Esophagus squamous epithelium (tissue), 5 donors: ENCODE results near the gene ARHGDIB. TPM values are rescaled to one million over a fixed set of nuclear protein-coding genes. Genes with fewer than 3 reads are reported as not detected.

Experiments used
- DNase-seq: peaks from one replicate; lab custom pipeline; 2025; lab: John Stamatoyannopoulos, UW
- H3K27ac ChIP-seq, 4 donors: fragments of 200-600 bp; sonication (generic); one replicate each; pipeline ENCODE4 v1.5.1; 2016 to 2019; ENCODE audit warnings: mild to moderate bottlenecking in 1 of 4
- H3K27me3 ChIP-seq, 4 donors: fragments of 200-600 bp; sonication (generic); 1 replicate in 3 of 4; 2 replicates in 1 of 4; pipeline versions ENCODE4 v1.5.1 to v1.6.0; 2017 to 2021; ENCODE audit warnings: antibody characterized with exemption in 1 of 4
- H3K36me3 ChIP-seq, 3 donors: fragments of 200-600 bp; sonication (generic); one replicate each; pipeline ENCODE4 v1.5.1; 2016 to 2019
- H3K4me1 ChIP-seq, 3 donors: fragments of 200-600 bp; sonication (generic); one replicate each; pipeline ENCODE4 v1.5.1; 2017 to 2019
- H3K4me3 ChIP-seq, 4 donors: fragments of 200-600 bp; sonication (generic); 1 replicate in 3 of 4; 2 replicates in 1 of 4; pipeline ENCODE4 v1.5.1; 2016 to 2019; ENCODE audit warnings: mild to moderate bottlenecking in 2 of 4, moderate library complexity in 1 of 4
- H3K9me3 ChIP-seq, 3 donors: fragments of 200-600 bp; sonication (generic); one replicate each; pipeline ENCODE4 v1.5.1; 2016 to 2019
- POLR2A ChIP-seq, 4 donors: fragments of 450-650 bp; IDR thresholded peaks; one replicate each; pipeline ENCODE4 v1.6.1; 2017; ENCODE audit warnings: antibody characterized with exemption in 4 of 4, mild to moderate bottlenecking in 4 of 4, moderate library complexity in 3 of 4
- WGBS, 2 donors: methylation state at CpG; one replicate each; pipeline ENCODE4 v1.1.5; 2018; 5-methylcytosine and 5-hydroxymethylcytosine counted together
- intact Hi-C: fragments of 100-400 bp; cut with DNase I; formaldehyde crosslinking; loops from one replicate; pipeline ENCODE4 v1.15.0; 2022
- total RNA-seq, 4 donors: library from RNA; depleted of rRNA; stranded (reverse); fragments of >200 nt; gene quantifications; one replicate each; pipeline ENCODE4 v1.1.0, GENCODE V29; 2016
- TF ChIP-seq, protein P1 (sequence below), 6 experiments: fragments of 450-650 bp in 4 of 6; fragments of 200-600 bp in 2 of 6; sonication (generic) in 2 of 6; IDR thresholded peaks; one replicate each; pipeline ENCODE4 v1.5.1; 2016 to 2019; ENCODE audit warnings: antibody characterized with exemption in 6 of 6, mild to moderate bottlenecking in 4 of 6, moderate library complexity in 4 of 6
- donor health status: DM: yes; HTN: yes; CAD: no.

ARHGDIB gene
- total RNA-seq, 4 donors from 2014 or later: 17.2 to 91.1 (median 62.0) TPM

- TF ChIP-seq, protein P1, sequence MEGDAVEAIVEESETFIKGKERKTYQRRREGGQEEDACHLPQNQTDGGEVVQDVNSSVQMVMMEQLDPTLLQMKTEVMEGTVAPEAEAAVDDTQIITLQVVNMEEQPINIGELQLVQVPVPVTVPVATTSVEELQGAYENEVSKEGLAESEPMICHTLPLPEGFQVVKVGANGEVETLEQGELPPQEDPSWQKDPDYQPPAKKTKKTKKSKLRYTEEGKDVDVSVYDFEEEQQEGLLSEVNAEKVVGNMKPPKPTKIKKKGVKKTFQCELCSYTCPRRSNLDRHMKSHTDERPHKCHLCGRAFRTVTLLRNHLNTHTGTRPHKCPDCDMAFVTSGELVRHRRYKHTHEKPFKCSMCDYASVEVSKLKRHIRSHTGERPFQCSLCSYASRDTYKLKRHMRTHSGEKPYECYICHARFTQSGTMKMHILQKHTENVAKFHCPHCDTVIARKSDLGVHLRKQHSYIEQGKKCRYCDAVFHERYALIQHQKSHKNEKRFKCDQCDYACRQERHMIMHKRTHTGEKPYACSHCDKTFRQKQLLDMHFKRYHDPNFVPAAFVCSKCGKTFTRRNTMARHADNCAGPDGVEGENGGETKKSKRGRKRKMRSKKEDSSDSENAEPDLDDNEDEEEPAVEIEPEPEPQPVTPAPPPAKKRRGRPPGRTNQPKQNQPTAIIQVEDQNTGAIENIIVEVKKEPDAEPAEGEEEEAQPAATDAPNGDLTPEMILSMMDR (IDR thresholded peaks at IDR 0.05): no peak
- no peak for TF ChIP-seq POLR2A (IDR thresholded peaks at IDR 0.05)
- Histone ChIP-seq H3K36me3 (no peaks in the 10 kb centered on the region), H3K4me3 (no peak overlapping the region), H3K27me3 (peaks cover 0 to 9% (median 0%) of the 10 kb centered on the region in 4 donors), H3K9me3 (no peaks in the 10 kb centered on the region), H3K27ac (no peak overlapping the region), H3K4me1 (peaks cover 0 to 29% (median 13%) of the 10 kb centered on the region in 3 donors)
- WGBS, 2 donors: 45 to 55% methylated on average over 2 of the region's 2 CpGs
- no peak for DNase-seq
- intact Hi-C loops: no loop called here
Observed at GRCh38 chr12:15004421-15004820, 43.0 kb upstream of the ARHGDIB start.

GRCh38 chr12:15001733-15002382 is 40.5 kb upstream of the ARHGDIB start:
- no peak for DNase-seq

DNA sequence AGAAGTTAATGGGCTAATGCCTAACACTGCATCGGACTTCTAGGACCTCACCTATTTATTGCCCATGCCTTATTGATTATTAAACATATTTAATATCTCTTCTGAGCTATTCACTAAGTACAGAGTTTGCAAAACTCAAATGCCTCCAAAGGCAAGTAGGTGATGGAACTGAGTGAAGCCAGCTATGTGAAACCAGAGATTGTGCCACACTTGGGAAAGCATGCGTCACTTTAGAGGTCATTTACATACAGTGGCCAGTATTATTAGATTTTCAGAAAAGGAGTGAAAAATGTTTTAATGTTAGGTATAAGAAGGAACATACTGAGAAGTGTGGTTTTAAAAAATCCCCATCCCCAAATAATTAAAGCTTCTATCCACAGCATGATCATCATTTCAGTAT is 39.2 kb upstream of the ARHGDIB start:
- Histone ChIP-seq H3K4me3 (no peak overlapping the region), H3K4me1 (peaks cover 2 to 40% (median 16%) of the 10 kb centered on the region in 3 donors), H3K27me3 (no peaks in the 10 kb centered on the region), H3K27ac (no peak overlapping the region), H3K9me3 (no peaks in the 10 kb centered on the region), H3K36me3 (no peaks in the 10 kb centered on the region)
- intact Hi-C loops: no loop called here
- 78 to 89% methylated on average over 2 of the region's 2 CpGs for WGBS, 2 donors
- no peak for TF ChIP-seq POLR2A (IDR thresholded peaks at IDR 0.05)
- TF ChIP-seq, protein P1 (IDR thresholded peaks at IDR 0.05): no peak
- DNase-seq: no peak

More at GRCh38 chr12:15001733-15002382, 40.5 kb upstream of the ARHGDIB start:
- Histone ChIP-seq H3K27me3 (peaks cover 0 to 3% (median 0%) of the 10 kb centered on the region in 4 donors), H3K36me3 (no peaks in the 10 kb centered on the region), H3K4me1 (peaks cover 0 to 38% (median 16%) of the 10 kb centered on the region in 3 donors), H3K9me3 (no peaks in the 10 kb centered on the region), H3K4me3 (peak overlapping the region in 1 of 4 donors; percentile 5), H3K27ac (peak overlapping the region in 3 of 4 donors; percentile 31 to 57 (median 36))
- intact Hi-C loops: no loop called here
- 27 to 40% methylated on average over 5 to 6 of the region's 6 CpGs for WGBS, 2 donors
- TF ChIP-seq, protein P1 (IDR thresholded peaks at IDR 0.05): no peak
- no peak for TF ChIP-seq POLR2A (IDR thresholded peaks at IDR 0.05)

GRCh38 chr12:14999695-15000365 is 38.4 kb upstream of the ARHGDIB start:
- Histone ChIP-seq H3K4me1 (peaks cover 3 to 44% (median 16%) of the 10 kb centered on the region in 3 donors), H3K27ac (no peak overlapping the region), H3K4me3 (no peak overlapping the region), H3K27me3 (no peaks in the 10 kb centered on the region), H3K9me3 (no peaks in the 10 kb centered on the region), H3K36me3 (no peaks in the 10 kb centered on the region)
- 60 to 62% methylated on average over 2 of the region's 2 CpGs for WGBS, 2 donors
- TF ChIP-seq, protein P1 (IDR thresholded peaks at IDR 0.05): no peak
- intact Hi-C loops: loop anchor here (5.0 kb wide), 1 partner anchor 153 kb away; no protein-coding TSS in a partner anchor
- DNase-seq: no peak
